SK-N-SH (cell line): Measurements from ENCODE around the gene INO80C. TPM values are rescaled to one million over a fixed set of nuclear protein-coding genes. Genes with fewer than 3 reads are reported as not detected.

Source experiments
- CTCF ChIA-PET: fragments of 300-600, 350-600 bp; formaldehyde crosslinking; extraction: SDS; loops from one replicate; lab custom pipeline; 2021; lab: Yijun Ruan, JAX
- POLR2A ChIA-PET: fragments of 350-600 bp; sonication (Branson Sonifier 250); formaldehyde crosslinking; extraction: SDS; loops from one replicate; lab custom pipeline; 2020; ENCODE audit warnings: antibody characterized with exemption, inconsistent platforms; lab: Yijun Ruan, JAX
- DNase-seq: peaks from one replicate; pipeline ENCODE4 v3.0.0; 2012
- H2AFZ ChIP-seq: fragments of 200-600 bp; sonication (generic); 2 replicates; pipeline ENCODE4 v1.8.1; 2016; ENCODE audit warnings: antibody characterized with exemption, mild to moderate bottlenecking, low read depth
- H3F3A ChIP-seq: fragments of 200-600 bp; sonication (generic); replicated peaks from 2 replicates; pipeline ENCODE3; 2016; ENCODE audit warnings: antibody characterized with exemption, mild to moderate bottlenecking; ENCODE audit not compliant: insufficient read depth
- H3K27ac ChIP-seq, 2 experiments: fragments of 200-500 bp in 1 of 2; fragments of 200-600 bp in 1 of 2; sonication (Bioruptor generic) in 1 of 2; sonication (generic), shearing (Covaris generic) in 1 of 2; 2 replicates each; pipeline versions ENCODE4 v1.5.1 to v1.6.1; 2014 to 2016; ENCODE audit warnings: low read depth in 2 of 2, inconsistent platforms in 1 of 2, low read length in 1 of 2, mild to moderate bottlenecking in 1 of 2, mixed read lengths in 1 of 2
- H3K27me3 ChIP-seq: fragments of 200-600 bp; sonication (generic), shearing (Covaris generic); 2 replicates; pipeline ENCODE4 v1.6.1; 2016; ENCODE audit warnings: mixed run types; ENCODE audit not compliant: insufficient read depth
- H3K36me3 ChIP-seq, 2 experiments: fragments of 200-500 bp in 1 of 2; fragments of 200-600 bp in 1 of 2; sonication (Bioruptor generic) in 1 of 2; sonication (generic) in 1 of 2; replicated peaks in 1 of 2; 2 replicates each; pipeline versions ENCODE3 to v1.5.1; 2014 to 2016; ENCODE audit warnings: low read length in 1 of 2, mild to moderate bottlenecking in 1 of 2; ENCODE audit not compliant: insufficient read depth in 2 of 2, control insufficient read depth in 1 of 2
- H3K4me1 ChIP-seq, 2 experiments: fragments of 200-500 bp in 1 of 2; fragments of 200-600 bp in 1 of 2; sonication (Bioruptor generic) in 1 of 2; sonication (generic), shearing (Covaris generic) in 1 of 2; 2 replicates each; pipeline versions ENCODE4 v1.5.1 to v1.6.1; 2014 to 2016; ENCODE audit warnings: low read depth in 1 of 2, low read length in 1 of 2, mixed run types in 1 of 2; ENCODE audit not compliant: insufficient read depth in 2 of 2, control insufficient read depth in 1 of 2
- H3K4me2 ChIP-seq: fragments of 200-600 bp; sonication (generic), shearing (Covaris generic); 2 replicates; pipeline ENCODE4 v1.6.1; 2017; ENCODE audit warnings: mixed run types
- H3K4me3 ChIP-seq, 2 experiments: fragments of 200-500 bp in 1 of 2; fragments of 200-600 bp in 1 of 2; sonication (Bioruptor generic) in 1 of 2; sonication (generic), shearing (Covaris generic) in 1 of 2; 2 replicates each; pipeline versions ENCODE4 v1.5.1 to v1.8.1; 2014 to 2016; ENCODE audit warnings: low read depth in 2 of 2, inconsistent platforms in 1 of 2, low read length in 1 of 2, mild to moderate bottlenecking in 1 of 2, mixed read lengths in 1 of 2, moderate library complexity in 1 of 2
- H3K79me2 ChIP-seq: fragments of 200-600 bp; sonication (generic); 2 replicates; pipeline ENCODE4 v1.8.1; 2017; ENCODE audit warnings: mild to moderate bottlenecking; ENCODE audit not compliant: insufficient read depth
- H3K9ac ChIP-seq: fragments of 200-600 bp; sonication (generic); 2 replicates; pipeline ENCODE4 v1.6.1; 2017; ENCODE audit warnings: mixed run types
- H3K9me2 ChIP-seq: fragments of 200-600 bp; sonication (generic); 2 replicates; pipeline ENCODE4 v1.6.1; 2017; ENCODE audit warnings: mixed run types
- H3K9me3 ChIP-seq: fragments of 200-600 bp; sonication (generic); 2 replicates; pipeline ENCODE4 v1.6.1; 2017; ENCODE audit warnings: mixed run types, mild to moderate bottlenecking, moderate library complexity
- H4K20me1 ChIP-seq: fragments of 200-600 bp; sonication (generic); 2 replicates; pipeline ENCODE4 v1.6.1; 2017; ENCODE audit warnings: mild to moderate bottlenecking, mixed run types; ENCODE audit not compliant: insufficient read depth
- ELF1 ChIP-seq: IDR thresholded peaks from 2 replicates; pipeline ENCODE4 v1.4.0; 2012
- EP300 ChIP-seq, 2 experiments: IDR thresholded peaks; 2 replicates each; pipeline versions ENCODE4 v1.4.0 to v1.6.1; 2012; ENCODE audit warnings: borderline replicate concordance in 1 of 2, low read depth in 1 of 2, low read length in 1 of 2
- FOSL2 ChIP-seq: IDR thresholded peaks from 2 replicates; pipeline ENCODE4 v1.4.0; 2012; ENCODE audit warnings: low read depth, mild to moderate bottlenecking, moderate library complexity, borderline replicate concordance
- FOXJ3 ChIP-seq: sonication (generic); formaldehyde crosslinking; IDR thresholded peaks from 2 replicates; pipeline ENCODE4 v1.5.1; 2020; ENCODE audit warnings: mild to moderate bottlenecking, missing genetic modification reagents
- FOXM1 ChIP-seq: IDR thresholded peaks from 2 replicates; pipeline ENCODE4 v1.4.0; 2012; ENCODE audit warnings: low read depth, mild to moderate bottlenecking
- SIN3A ChIP-seq: IDR thresholded peaks from 2 replicates; pipeline ENCODE4 v1.6.1; 2012; ENCODE audit warnings: low read depth, mild to moderate bottlenecking, low read length, moderate library complexity, borderline replicate concordance
- SMC3 ChIP-seq: IDR thresholded peaks from 2 replicates; pipeline ENCODE4 v1.6.1; 2012; ENCODE audit warnings: low read depth, low read length, improper control_type of control experiment
- TEAD4 ChIP-seq: IDR thresholded peaks from 2 replicates; pipeline ENCODE4 v1.4.0; 2012; ENCODE audit warnings: mild to moderate bottlenecking, borderline replicate concordance; ENCODE audit not compliant: insufficient read depth
- YY1 ChIP-seq: IDR thresholded peaks from 2 replicates; pipeline ENCODE4 v1.4.0; 2012; ENCODE audit warnings: low read depth, mild to moderate bottlenecking
- WGBS: methylation state at CpG from one replicate; pipeline ENCODE4 v1.1.6; 2017; ENCODE audit warnings: low lambda C conversion rate; 5-methylcytosine and 5-hydroxymethylcytosine counted together
- polyA plus RNA-seq, 3 experiments: library from polyadenylated mRNA; depleted of rRNA; stranded (reverse); fragments of >200 nt; gene quantifications; 2 replicates each; pipeline ENCODE4 v1.2.3, GENCODE V29; 2012
- TF ChIP-seq, protein P1 (sequence below): IDR thresholded peaks from 2 replicates; pipeline ENCODE4 v1.6.1; 2012; ENCODE audit warnings: mild to moderate bottlenecking, low read depth, low read length, moderate library complexity
- TF ChIP-seq, protein P2 (sequence below): IDR thresholded peaks from 2 replicates; pipeline ENCODE4; 2012
- TF ChIP-seq, protein P3 (sequence below): IDR thresholded peaks from 2 replicates; pipeline ENCODE4 v1.4.0; 2012; ENCODE audit warnings: low read depth

The INO80C gene
- polyA plus RNA-seq, 1 of the 3 experiments (the other 2 are of a cell fraction): 17.0 TPM

DNA sequence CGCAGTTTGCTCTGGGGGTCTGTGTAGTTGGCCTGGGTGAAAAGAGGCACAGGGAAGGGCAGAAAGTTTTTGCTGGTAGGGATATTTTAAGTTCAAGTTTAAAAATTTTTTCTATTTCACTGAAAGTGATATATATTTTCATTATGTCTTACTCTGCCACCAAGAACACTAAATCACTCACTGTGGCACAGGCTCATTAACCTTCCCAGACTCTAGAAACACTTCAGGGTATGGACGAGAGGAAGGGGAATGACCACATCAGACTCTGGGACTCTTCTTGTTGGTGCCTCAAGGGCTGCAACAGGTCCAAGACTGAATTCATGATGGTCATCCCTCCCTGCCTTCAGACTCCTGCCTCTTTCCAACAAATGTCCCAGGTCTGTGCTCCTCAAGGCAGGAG, 29.0 kb downstream of the INO80C start (continued):
- TF ChIP-seq, protein P1, sequence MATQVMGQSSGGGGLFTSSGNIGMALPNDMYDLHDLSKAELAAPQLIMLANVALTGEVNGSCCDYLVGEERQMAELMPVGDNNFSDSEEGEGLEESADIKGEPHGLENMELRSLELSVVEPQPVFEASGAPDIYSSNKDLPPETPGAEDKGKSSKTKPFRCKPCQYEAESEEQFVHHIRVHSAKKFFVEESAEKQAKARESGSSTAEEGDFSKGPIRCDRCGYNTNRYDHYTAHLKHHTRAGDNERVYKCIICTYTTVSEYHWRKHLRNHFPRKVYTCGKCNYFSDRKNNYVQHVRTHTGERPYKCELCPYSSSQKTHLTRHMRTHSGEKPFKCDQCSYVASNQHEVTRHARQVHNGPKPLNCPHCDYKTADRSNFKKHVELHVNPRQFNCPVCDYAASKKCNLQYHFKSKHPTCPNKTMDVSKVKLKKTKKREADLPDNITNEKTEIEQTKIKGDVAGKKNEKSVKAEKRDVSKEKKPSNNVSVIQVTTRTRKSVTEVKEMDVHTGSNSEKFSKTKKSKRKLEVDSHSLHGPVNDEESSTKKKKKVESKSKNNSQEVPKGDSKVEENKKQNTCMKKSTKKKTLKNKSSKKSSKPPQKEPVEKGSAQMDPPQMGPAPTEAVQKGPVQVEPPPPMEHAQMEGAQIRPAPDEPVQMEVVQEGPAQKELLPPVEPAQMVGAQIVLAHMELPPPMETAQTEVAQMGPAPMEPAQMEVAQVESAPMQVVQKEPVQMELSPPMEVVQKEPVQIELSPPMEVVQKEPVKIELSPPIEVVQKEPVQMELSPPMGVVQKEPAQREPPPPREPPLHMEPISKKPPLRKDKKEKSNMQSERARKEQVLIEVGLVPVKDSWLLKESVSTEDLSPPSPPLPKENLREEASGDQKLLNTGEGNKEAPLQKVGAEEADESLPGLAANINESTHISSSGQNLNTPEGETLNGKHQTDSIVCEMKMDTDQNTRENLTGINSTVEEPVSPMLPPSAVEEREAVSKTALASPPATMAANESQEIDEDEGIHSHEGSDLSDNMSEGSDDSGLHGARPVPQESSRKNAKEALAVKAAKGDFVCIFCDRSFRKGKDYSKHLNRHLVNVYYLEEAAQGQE: no peak
- no peak for TF ChIP-seq FOSL2
- no peak for TF ChIP-seq YY1
- TF ChIP-seq TEAD4: no peak

DNA sequence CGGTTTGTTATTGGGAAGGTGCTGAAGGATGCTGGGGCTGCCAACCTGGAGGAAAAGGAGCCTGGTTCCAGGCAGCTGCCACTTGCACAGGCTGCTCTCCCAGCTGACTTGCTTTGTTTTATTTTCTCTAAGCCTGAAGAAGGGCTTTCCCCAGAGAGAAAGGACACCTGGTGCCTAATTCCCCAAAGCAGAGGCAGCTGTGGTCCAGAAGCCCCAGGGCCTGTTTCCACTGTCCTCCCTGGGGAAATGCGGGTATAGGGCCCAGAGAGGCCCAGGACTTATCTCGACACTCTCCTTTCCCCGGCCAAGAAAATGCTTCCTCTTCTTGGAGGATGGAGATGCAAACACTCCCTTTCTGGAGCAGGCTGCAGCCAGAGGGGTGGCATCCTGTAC, 30.1 kb downstream of the INO80C start:
- peaks cover 0 to 3% of the 10 kb centered on the region in 2 experiments; a peak in 1 of 4 replicates for H3K4me1 ChIP-seq
- H3K79me2 ChIP-seq: no peaks in the 10 kb centered on the region
- no peaks in the 10 kb centered on the region for H4K20me1 ChIP-seq
- no peak overlapping the region for H3K9ac ChIP-seq
- DNase-seq: no peak
- ChIA-PET CTCF (no interaction called here), POLR2A (no interaction called here)
- H3K4me3 ChIP-seq: no peak overlapping the region
- no peaks in the 10 kb centered on the region for H3K27me3 ChIP-seq
- no peaks in the 10 kb centered on the region for H3F3A ChIP-seq
- H3K9me2 ChIP-seq: no peaks in the 10 kb centered on the region
- H3K27ac ChIP-seq: no peak overlapping the region
- H3K9me3 ChIP-seq: no peaks in the 10 kb centered on the region
- WGBS: 95% methylated on average over 4 of the region's 4 CpGs
- no peak overlapping the region for H2AFZ ChIP-seq
- TF ChIP-seq, protein P2, sequence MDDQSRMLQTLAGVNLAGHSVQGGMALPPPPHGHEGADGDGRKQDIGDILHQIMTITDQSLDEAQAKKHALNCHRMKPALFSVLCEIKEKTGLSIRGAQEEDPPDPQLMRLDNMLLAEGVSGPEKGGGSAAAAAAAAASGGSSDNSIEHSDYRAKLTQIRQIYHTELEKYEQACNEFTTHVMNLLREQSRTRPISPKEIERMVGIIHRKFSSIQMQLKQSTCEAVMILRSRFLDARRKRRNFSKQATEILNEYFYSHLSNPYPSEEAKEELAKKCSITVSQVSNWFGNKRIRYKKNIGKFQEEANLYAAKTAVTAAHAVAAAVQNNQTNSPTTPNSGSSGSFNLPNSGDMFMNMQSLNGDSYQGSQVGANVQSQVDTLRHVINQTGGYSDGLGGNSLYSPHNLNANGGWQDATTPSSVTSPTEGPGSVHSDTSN: no peak
- TF ChIP-seq SMC3 (no peak), SIN3A (no peak), FOXM1 (no peak), EP300 (IDR thresholded peaks at IDR 0.05; ENCODE audit: borderline replicate concordance in 1 of 2, low read depth in 1 of 2, low read length in 1 of 2) (no peak), TEAD4 (no peak), FOXJ3 (CRISPR knock-in tag) (no peak), ELF1 (no peak), FOSL2 (no peak)
- TF ChIP-seq, protein P3, sequence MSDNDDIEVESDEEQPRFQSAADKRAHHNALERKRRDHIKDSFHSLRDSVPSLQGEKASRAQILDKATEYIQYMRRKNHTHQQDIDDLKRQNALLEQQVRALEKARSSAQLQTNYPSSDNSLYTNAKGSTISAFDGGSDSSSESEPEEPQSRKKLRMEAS: no peak
- no peak overlapping the region for H3K4me2 ChIP-seq
- H3K36me3 ChIP-seq: no peaks in the 10 kb centered on the region
